Liver (tissue), 9 donors: ENCODE results near the gene AKAP5. TPM values are rescaled to one million over a fixed set of nuclear protein-coding genes. Genes with fewer than 3 reads are reported as not detected.

Experiments
- DNase-seq: peaks from one replicate; pipeline ENCODE4 v3.0.0-alpha.2; 2017; ENCODE audit warnings: low spot score
- H3K27ac ChIP-seq, 2 donors: one replicate each; pipeline ENCODE4 v1.7.0; 2013; ENCODE audit warnings: inconsistent platforms in 2 of 2, low read length in 2 of 2, control low read depth in 1 of 2, low read depth in 1 of 2, mild to moderate bottlenecking in 1 of 2
- H3K27me3 ChIP-seq, 4 donors: one replicate each; pipeline versions ENCODE4 v1.6.1 to v1.7.0; 2013; ENCODE audit warnings: low read length in 3 of 4, inconsistent platforms in 1 of 4, mild to moderate bottlenecking in 1 of 4, moderate library complexity in 1 of 4; ENCODE audit not compliant: control insufficient read depth in 4 of 4, insufficient read depth in 4 of 4
- H3K36me3 ChIP-seq, 4 donors: one replicate each; pipeline versions ENCODE4 v1.6.1 to v1.7.0; 2013; ENCODE audit warnings: low read length in 3 of 4, mild to moderate bottlenecking in 3 of 4, low read depth in 1 of 4, moderate library complexity in 1 of 4; ENCODE audit not compliant: control insufficient read depth in 4 of 4, insufficient read depth in 3 of 4
- H3K4me1 ChIP-seq, 4 donors: one replicate each; pipeline versions ENCODE4 v1.6.1 to v1.7.0; 2013; ENCODE audit warnings: low read length in 3 of 4, mild to moderate bottlenecking in 3 of 4, moderate library complexity in 1 of 4; ENCODE audit not compliant: control insufficient read depth in 4 of 4, insufficient read depth in 4 of 4
- H3K4me3 ChIP-seq, 3 donors: one replicate each; pipeline versions ENCODE4 v1.6.1 to v1.7.0; 2013; ENCODE audit warnings: low read length in 3 of 3, control low read depth in 1 of 3, low read depth in 1 of 3, mild to moderate bottlenecking in 1 of 3
- H3K9ac ChIP-seq, 2 donors: one replicate each; pipeline ENCODE4 v1.7.0; 2013; ENCODE audit warnings: low read length in 2 of 2, mild to moderate bottlenecking in 2 of 2, moderate library complexity in 2 of 2, control low read depth in 1 of 2, low read depth in 1 of 2
- H3K9me3 ChIP-seq, 4 donors: one replicate each; pipeline versions ENCODE4 v1.6.1 to v1.7.0; 2013; ENCODE audit warnings: low read length in 3 of 4; ENCODE audit not compliant: control insufficient read depth in 4 of 4
- ATF3 ChIP-seq: IDR thresholded peaks from 2 replicates; pipeline ENCODE4 v1.6.1; 2016; ENCODE audit warnings: antibody characterized with exemption
- CTCF ChIP-seq: fragments of 150-350 bp; IDR thresholded peaks from 2 replicates; pipeline ENCODE4 v1.5.1; 2017; ENCODE audit warnings: improper control_type of control experiment, low read depth, low read length; ENCODE audit not compliant: missing input control
- EGR1 ChIP-seq, 2 donors: IDR thresholded peaks; 2 replicates each; pipeline ENCODE4 v1.6.1; 2016 to 2018; ENCODE audit warnings: antibody characterized with exemption in 2 of 2, low read depth in 2 of 2
- GABPA ChIP-seq, 2 donors: IDR thresholded peaks in 1 of 2; conservative IDR thresholded peaks in 1 of 2; 2 replicates each; pipeline ENCODE4 v1.6.1; 2016; ENCODE audit warnings: antibody characterized with exemption in 2 of 2, mild to moderate bottlenecking in 1 of 2, moderate library complexity in 1 of 2
- HNF4A ChIP-seq, 2 donors: conservative IDR thresholded peaks; 2 replicates each; pipeline ENCODE4 v1.6.1; 2016; ENCODE audit warnings: antibody characterized with exemption in 2 of 2, mild to moderate bottlenecking in 2 of 2
- JUND ChIP-seq, 2 donors: IDR thresholded peaks; 2 replicates each; pipeline ENCODE4 v1.6.1; 2016; ENCODE audit warnings: antibody characterized with exemption in 2 of 2
- NR2F2 ChIP-seq: IDR thresholded peaks from 2 replicates; pipeline ENCODE4 v1.6.1; 2016; ENCODE audit warnings: antibody characterized with exemption
- RAD21 ChIP-seq, 2 donors: IDR thresholded peaks; 2 replicates each; pipeline ENCODE4 v1.6.1; 2016; ENCODE audit warnings: antibody characterized with exemption in 2 of 2, mild to moderate bottlenecking in 2 of 2
- RXRA ChIP-seq, 2 donors: IDR thresholded peaks; 2 replicates each; pipeline ENCODE4 v1.6.1; 2017 to 2018; ENCODE audit warnings: antibody characterized with exemption in 2 of 2, mild to moderate bottlenecking in 1 of 2
- SP1 ChIP-seq: IDR thresholded peaks from 2 replicates; pipeline ENCODE4 v1.6.1; 2018; ENCODE audit warnings: antibody characterized with exemption, mild to moderate bottlenecking
- TAF1 ChIP-seq: conservative IDR thresholded peaks from 2 replicates; pipeline ENCODE4 v1.6.1; 2016; ENCODE audit warnings: antibody characterized with exemption, mild to moderate bottlenecking
- YY1 ChIP-seq: IDR thresholded peaks from 2 replicates; pipeline ENCODE4 v1.6.1; 2016; ENCODE audit warnings: antibody characterized with exemption, mild to moderate bottlenecking
- WGBS: extraction: QIAGEN DNeasy Blood & Tissue Kit; methylation state at CpG from one replicate; pipeline ENCODE4 v1.1.7; 2013; 5-methylcytosine and 5-hydroxymethylcytosine counted together
- polyA plus RNA-seq, 2 donors: library from polyadenylated mRNA; stranded (reverse) in 1 of 2; unstranded in 1 of 2; fragments of 200-250 nt in 1 of 2; fragments of >200 nt in 1 of 2; fragmentation: Nextera tagmentation in 1 of 2; extraction: Ambion mirVana in 1 of 2; gene quantifications; one replicate each; pipeline versions ENCODE4 v1.2.1 to v1.2.3, GENCODE V29; 2013 to 2015
- total RNA-seq, 2 donors: library from RNA; depleted of rRNA; stranded (reverse); fragments of >200 nt; gene quantifications; one replicate each; pipeline ENCODE4 v1.2.3, GENCODE V29; 2014
- TF ChIP-seq, protein P1 (sequence below): IDR thresholded peaks from 2 replicates; pipeline ENCODE4 v1.6.1; 2016; ENCODE audit warnings: antibody characterized with exemption
- TF ChIP-seq, protein P2 (sequence below): IDR thresholded peaks from 2 replicates; pipeline ENCODE4 v1.6.1; 2016; ENCODE audit warnings: antibody characterized with exemption
- TF ChIP-seq, protein P3 (sequence below): IDR thresholded peaks from 2 replicates; pipeline ENCODE4 v1.6.1; 2016; ENCODE audit warnings: antibody characterized with exemption, mild to moderate bottlenecking
- donor health status: healthy.
- donor health status: healthy.
- donor health status: healthy.
- donor health status: healthy.
- donor health status: healthy.

AKAP5 gene
- total and polyA plus RNA-seq, 4 donors = 0.07 to 2.3 (median 0.27) TPM

DNA sequence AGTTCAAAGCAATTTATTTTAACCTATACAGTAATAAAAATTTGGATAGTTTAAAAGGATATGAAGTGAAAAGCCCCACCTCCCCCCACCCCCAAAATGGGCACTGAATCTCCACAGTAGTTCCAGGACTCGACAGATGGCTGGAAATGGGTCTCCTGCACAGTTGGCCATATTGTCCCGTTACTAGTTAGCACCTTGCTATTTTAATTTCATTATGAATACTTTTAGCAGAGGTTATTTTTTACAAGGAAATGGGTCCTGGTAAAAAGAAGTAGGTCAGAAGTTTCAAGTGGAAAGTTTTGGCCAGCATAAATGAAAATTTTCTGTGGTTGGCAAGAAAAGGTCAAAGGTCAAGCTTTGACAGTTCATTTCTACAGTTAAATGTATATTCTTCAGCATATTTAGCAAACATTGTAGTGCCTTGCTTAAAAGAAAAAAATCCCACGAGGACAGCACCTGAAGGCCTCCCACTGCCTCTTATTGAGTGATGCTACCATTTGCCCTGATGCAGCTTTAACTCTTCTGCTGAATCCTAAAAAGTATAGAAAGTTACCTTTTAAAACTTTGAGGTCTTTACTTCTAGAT lies 48.9 kb upstream of the AKAP5 start:
- no peaks in the 10 kb centered on the region for H3K9me3 ChIP-seq
- no peak overlapping the region for H3K27ac ChIP-seq
- no peak for DNase-seq
- no peak overlapping the region for H3K9ac ChIP-seq
- H3K36me3 ChIP-seq = peaks cover 22 to 78% (median 70%) of the 10 kb centered on the region in 4 donors
- WGBS = 81% methylated on average over 3 of the region's 3 CpGs
- no peak overlapping the region for H3K4me3 ChIP-seq
- TF ChIP-seq GABPA (IDR thresholded peaks at IDR 0.05 in 1 of 2, conservative IDR thresholded peaks at IDR 0.05 in 1 of 2) (no peak), CTCF (no peak), ATF3 (no peak), HNF4A (conservative IDR thresholded peaks at IDR 0.05) (no peak), JUND (IDR thresholded peaks at IDR 0.05) (no peak), NR2F2 (no peak), RXRA (IDR thresholded peaks at IDR 0.05) (no peak), SP1 (no peak)
- TF ChIP-seq, protein P1, sequence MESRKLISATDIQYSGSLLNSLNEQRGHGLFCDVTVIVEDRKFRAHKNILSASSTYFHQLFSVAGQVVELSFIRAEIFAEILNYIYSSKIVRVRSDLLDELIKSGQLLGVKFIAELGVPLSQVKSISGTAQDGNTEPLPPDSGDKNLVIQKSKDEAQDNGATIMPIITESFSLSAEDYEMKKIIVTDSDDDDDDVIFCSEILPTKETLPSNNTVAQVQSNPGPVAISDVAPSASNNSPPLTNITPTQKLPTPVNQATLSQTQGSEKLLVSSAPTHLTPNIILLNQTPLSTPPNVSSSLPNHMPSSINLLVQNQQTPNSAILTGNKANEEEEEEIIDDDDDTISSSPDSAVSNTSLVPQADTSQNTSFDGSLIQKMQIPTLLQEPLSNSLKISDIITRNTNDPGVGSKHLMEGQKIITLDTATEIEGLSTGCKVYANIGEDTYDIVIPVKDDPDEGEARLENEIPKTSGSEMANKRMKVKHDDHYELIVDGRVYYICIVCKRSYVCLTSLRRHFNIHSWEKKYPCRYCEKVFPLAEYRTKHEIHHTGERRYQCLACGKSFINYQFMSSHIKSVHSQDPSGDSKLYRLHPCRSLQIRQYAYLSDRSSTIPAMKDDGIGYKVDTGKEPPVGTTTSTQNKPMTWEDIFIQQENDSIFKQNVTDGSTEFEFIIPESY = no peak
- H3K4me1 ChIP-seq = no peaks in the 10 kb centered on the region
- no peaks in the 10 kb centered on the region for H3K27me3 ChIP-seq

GRCh38 chr14:64417055-64417770 lies 48.1 kb upstream of the AKAP5 start:
- no peaks in the 10 kb centered on the region for H3K4me1 ChIP-seq
- TF ChIP-seq, protein P2, sequence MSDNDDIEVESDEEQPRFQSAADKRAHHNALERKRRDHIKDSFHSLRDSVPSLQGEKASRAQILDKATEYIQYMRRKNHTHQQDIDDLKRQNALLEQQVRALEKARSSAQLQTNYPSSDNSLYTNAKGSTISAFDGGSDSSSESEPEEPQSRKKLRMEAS = no peak
- TF ChIP-seq NR2F2 = no peak
- no peak for TF ChIP-seq RXRA (IDR thresholded peaks at IDR 0.05)
- no peak for TF ChIP-seq RAD21 (IDR thresholded peaks at IDR 0.05)
- no peak for TF ChIP-seq YY1
- TF ChIP-seq EGR1 (IDR thresholded peaks at IDR 0.05; ENCODE audit: low read depth in 2 of 2) = no peak
- TF ChIP-seq CTCF = no peak
- no peak for TF ChIP-seq TAF1
- no peak for TF ChIP-seq GABPA (IDR thresholded peaks at IDR 0.05 in 1 of 2, conservative IDR thresholded peaks at IDR 0.05 in 1 of 2)
- TF ChIP-seq JUND (IDR thresholded peaks at IDR 0.05) = no peak
- TF ChIP-seq, protein P1 = no peak
- TF ChIP-seq ATF3 = no peak
- no peak for TF ChIP-seq SP1
- TF ChIP-seq, protein P3, sequence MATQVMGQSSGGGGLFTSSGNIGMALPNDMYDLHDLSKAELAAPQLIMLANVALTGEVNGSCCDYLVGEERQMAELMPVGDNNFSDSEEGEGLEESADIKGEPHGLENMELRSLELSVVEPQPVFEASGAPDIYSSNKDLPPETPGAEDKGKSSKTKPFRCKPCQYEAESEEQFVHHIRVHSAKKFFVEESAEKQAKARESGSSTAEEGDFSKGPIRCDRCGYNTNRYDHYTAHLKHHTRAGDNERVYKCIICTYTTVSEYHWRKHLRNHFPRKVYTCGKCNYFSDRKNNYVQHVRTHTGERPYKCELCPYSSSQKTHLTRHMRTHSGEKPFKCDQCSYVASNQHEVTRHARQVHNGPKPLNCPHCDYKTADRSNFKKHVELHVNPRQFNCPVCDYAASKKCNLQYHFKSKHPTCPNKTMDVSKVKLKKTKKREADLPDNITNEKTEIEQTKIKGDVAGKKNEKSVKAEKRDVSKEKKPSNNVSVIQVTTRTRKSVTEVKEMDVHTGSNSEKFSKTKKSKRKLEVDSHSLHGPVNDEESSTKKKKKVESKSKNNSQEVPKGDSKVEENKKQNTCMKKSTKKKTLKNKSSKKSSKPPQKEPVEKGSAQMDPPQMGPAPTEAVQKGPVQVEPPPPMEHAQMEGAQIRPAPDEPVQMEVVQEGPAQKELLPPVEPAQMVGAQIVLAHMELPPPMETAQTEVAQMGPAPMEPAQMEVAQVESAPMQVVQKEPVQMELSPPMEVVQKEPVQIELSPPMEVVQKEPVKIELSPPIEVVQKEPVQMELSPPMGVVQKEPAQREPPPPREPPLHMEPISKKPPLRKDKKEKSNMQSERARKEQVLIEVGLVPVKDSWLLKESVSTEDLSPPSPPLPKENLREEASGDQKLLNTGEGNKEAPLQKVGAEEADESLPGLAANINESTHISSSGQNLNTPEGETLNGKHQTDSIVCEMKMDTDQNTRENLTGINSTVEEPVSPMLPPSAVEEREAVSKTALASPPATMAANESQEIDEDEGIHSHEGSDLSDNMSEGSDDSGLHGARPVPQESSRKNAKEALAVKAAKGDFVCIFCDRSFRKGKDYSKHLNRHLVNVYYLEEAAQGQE = no peak
- no peak for TF ChIP-seq HNF4A (conservative IDR thresholded peaks at IDR 0.05)
- H3K4me3 ChIP-seq = no peak overlapping the region
- DNase-seq = no peak
- H3K9me3 ChIP-seq = no peaks in the 10 kb centered on the region
- H3K27me3 ChIP-seq = no peaks in the 10 kb centered on the region
- no peak overlapping the region for H3K9ac ChIP-seq
- no peak overlapping the region for H3K27ac ChIP-seq
- H3K36me3 ChIP-seq = peaks cover 24 to 80% (median 72%) of the 10 kb centered on the region in 4 donors
- WGBS = 94% methylated on average over 5 of the region's 5 CpGs
